K562 (cell line): ENCODE measurements around the gene ADAP1. TPM values are rescaled to one million over a fixed set of nuclear protein-coding genes. Genes with fewer than 3 reads are reported as not detected.

Experiments used
- ATAC-seq: fragments of 200-7000 bp; cut with Tn5 transposase; 3 replicates; pipeline ENCODE4 v1.9.1; 2020; ENCODE audit warnings: moderate library complexity
- BruUV-seq: library from RNA; stranded (reverse); fragments of 400-500 nt; replicated peaks from 2 replicates; lab custom pipeline; 2021; lab: Mats Ljungman, UMichigan
- CTCF ChIA-PET: fragments of 300-600 bp; formaldehyde crosslinking; extraction: SDS; loops from one replicate; lab custom pipeline; 2021; ENCODE audit warnings: low intra/inter-chr PET ratio; lab: Yijun Ruan, JAX
- POLR2A ChIA-PET: fragments of 300-600, 350-650 bp; sonication (Branson Sonifier 250); formaldehyde crosslinking; extraction: SDS; loops from one replicate; lab custom pipeline; 2021; ENCODE audit warnings: antibody characterized with exemption, inconsistent platforms; lab: Yijun Ruan, JAX
- DNase-seq, 4 experiments: peaks; one replicate each; pipeline versions ENCODE4 v3.0.0 to v3.0.0-alpha.2; 2011 to 2018; ENCODE audit warnings: low spot score in 3 of 4, mixed read lengths in 3 of 4; ENCODE audit errors: extremely low read depth in 1 of 4
- FAIRE-seq: peaks from 2 replicates; lab custom pipeline; 2011; peaks lifted over from hg19 to GRCh38; lab: Jason Lieb, UNC
- H2AFZ ChIP-seq: 2 replicates; pipeline ENCODE4 v1.6.0; 2011; ENCODE audit warnings: low read depth, low read length, control low read depth, inconsistent platforms
- H3K27ac ChIP-seq: fragments of 200-600 bp; 3 replicates; pipeline ENCODE4 v1.8.0; 2011; ENCODE audit warnings: low read depth, mild to moderate bottlenecking, control low read depth, inconsistent platforms, low read length, moderate library complexity, mixed read lengths; ENCODE audit errors: extremely low read depth
- H3K27me3 ChIP-seq, 2 experiments: fragments of 300-600 bp in 1 of 2; 2 replicates in 1 of 2; 3 replicates in 1 of 2; pipeline versions ENCODE4 v1.6.0 to v1.8.0; 2011; ENCODE audit warnings: inconsistent platforms in 2 of 2, low read length in 2 of 2, mild to moderate bottlenecking in 1 of 2, mixed read lengths in 1 of 2, moderate library complexity in 1 of 2; ENCODE audit not compliant: control insufficient read depth in 2 of 2, insufficient read depth in 2 of 2
- H3K36me3 ChIP-seq: fragments of 300-600 bp; 3 replicates; pipeline ENCODE4 v1.8.0; 2011; ENCODE audit warnings: mild to moderate bottlenecking, low read length, inconsistent platforms; ENCODE audit not compliant: control insufficient read depth, insufficient read depth
- H3K4me1 ChIP-seq, 2 experiments: fragments of 200-600 bp in 1 of 2; replicated peaks in 1 of 2; 2 replicates in 1 of 2; 3 replicates in 1 of 2; pipeline versions ENCODE4 v1.5.1 to v1.8.0; 2011; ENCODE audit warnings: inconsistent platforms in 2 of 2, low read length in 2 of 2, mild to moderate bottlenecking in 1 of 2, mixed read lengths in 1 of 2, moderate library complexity in 1 of 2; ENCODE audit not compliant: control insufficient read depth in 2 of 2, insufficient read depth in 2 of 2
- H3K4me2 ChIP-seq: 2 replicates; pipeline ENCODE4 v1.6.1; 2011; ENCODE audit warnings: low read length, control low read depth, inconsistent platforms, mixed read lengths; ENCODE audit not compliant: insufficient read depth
- H3K4me3 ChIP-seq: fragments of 200-600 bp; sonication (generic), shearing (Covaris generic); 2 replicates; pipeline ENCODE4 v1.5.1; 2016; ENCODE audit warnings: control low read depth, inconsistent platforms
- H3K79me2 ChIP-seq: fragments of 200-600 bp; 3 replicates; pipeline ENCODE4 v1.8.0; 2011; ENCODE audit warnings: low read length, inconsistent platforms; ENCODE audit not compliant: control insufficient read depth, insufficient read depth
- H3K9ac ChIP-seq, 2 experiments: 2 replicates each; pipeline versions ENCODE4 v1.6.0 to v1.6.1; 2011; ENCODE audit warnings: low read depth in 2 of 2, low read length in 2 of 2, control low read depth in 1 of 2, inconsistent platforms in 1 of 2, mild to moderate bottlenecking in 1 of 2, mixed read lengths in 1 of 2; ENCODE audit not compliant: insufficient read depth in 1 of 2
- H3K9me1 ChIP-seq: one replicate; pipeline ENCODE4 v1.6.0; 2011; ENCODE audit warnings: inconsistent platforms, mild to moderate bottlenecking, low read length, moderate library complexity; ENCODE audit not compliant: control insufficient read depth, insufficient read depth
- H3K9me3 ChIP-seq: replicated peaks from 2 replicates; pipeline ENCODE4 v1.5.1; 2011; ENCODE audit warnings: low read depth, low read length, inconsistent platforms; ENCODE audit not compliant: control insufficient read depth, insufficient read depth
- H4K20me1 ChIP-seq: replicated peaks from 2 replicates; pipeline ENCODE4 v1.6.1; 2011; ENCODE audit warnings: low read length, inconsistent platforms, mixed read lengths; ENCODE audit not compliant: control insufficient read depth, insufficient read depth
- BRCA1 ChIP-seq, 2 experiments: fragments of 450-650 bp in 1 of 2; sonication (generic) in 1 of 2; formaldehyde crosslinking in 1 of 2; IDR thresholded peaks; 2 replicates each; pipeline versions ENCODE4 v1.5.0 to v1.6.1; 2017 to 2020; ENCODE audit warnings: mild to moderate bottlenecking in 1 of 2, missing genetic modification reagents in 1 of 2
- DACH1 ChIP-seq: fragments of 450-650 bp; IDR thresholded peaks from 2 replicates; pipeline ENCODE4 v1.6.1; 2018; ENCODE audit not compliant: partially characterized antibody
- E2F4 ChIP-seq: sonication (generic); formaldehyde crosslinking; IDR thresholded peaks from 2 replicates; pipeline ENCODE4 v1.8.0; 2022; ENCODE audit warnings: mild to moderate bottlenecking, low read depth, missing genetic modification reagents
- EGR1 ChIP-seq: fragments of 450-650 bp; conservative IDR thresholded peaks from 2 replicates; pipeline ENCODE4 v1.6.1; 2017; ENCODE audit warnings: mild to moderate bottlenecking
- GATAD2A ChIP-seq: fragments of 450-650 bp; IDR thresholded peaks from 2 replicates; pipeline ENCODE4 v1.6.1; 2017
- GTF2B ChIP-seq: IDR thresholded peaks from 2 replicates; pipeline ENCODE4 v1.6.1; 2011; ENCODE audit not compliant: insufficient read length; ENCODE audit errors: extremely low read depth
- WGBS: fragments of 100-300 bp; shearing (Covaris generic); methylation state at CpG from one replicate; pipeline ENCODE4 v1.1.6; 2016; ENCODE audit warnings: low coverage, mixed read lengths; ENCODE audit not compliant: insufficient coverage; ENCODE audit errors: missing lambda C conversion rate; 5-methylcytosine and 5-hydroxymethylcytosine counted together
- in situ Hi-C: fragments of 300-500 bp; cut with MboI; formaldehyde crosslinking; loops from 4 replicates; pipeline ENCODE4 v1.15.0; 2018; ENCODE audit warnings: inconsistent platforms, mixed read lengths
- intact Hi-C: fragments of 100-400 bp; cut with micrococcal nuclease; formaldehyde crosslinking; loops from 2 replicates; pipeline ENCODE4 v1.14.2; 2022
- polyA plus RNA-seq, 8 experiments: library from polyadenylated mRNA; depleted of rRNA in 4 of 8; stranded (reverse) in 5 of 8; unstranded in 3 of 8; fragments of >200 nt; fragmentation: Nextera tagmentation in 2 of 8; fragmentation: Illumina TruSeq in 1 of 8; extraction: Ambion mirVana in 2 of 8; extraction: Trizol in 1 of 8; gene quantifications; 2 replicates each; pipeline versions ENCODE4 v1.2.1 to v1.2.3, GENCODE V29; 2011 to 2014; ENCODE audit warnings: inconsistent platforms in 1 of 8, missing spikeins in 1 of 8
- total RNA-seq, 7 experiments: library from RNA; depleted of rRNA in 6 of 7; stranded (reverse); fragments of >200 nt in 6 of 7; fragmentation: Illumina TruSeq in 2 of 7; extraction: Trizol in 2 of 7; gene quantifications; 2 replicates each; pipeline versions ENCODE4 v1.2.1 to v1.2.3, GENCODE V29; 2011 to 2021; ENCODE audit warnings: low replicate concordance in 1 of 7

The ADAP1 gene
- total and polyA plus RNA-seq, 9 of the 15 experiments (the other 6 are each of a cell fraction or from before 2014, with no cell fraction given) = 0.27 to 1.4 (median 0.52) TPM; not detected in 3

- CTCF ChIA-PET = interaction anchor here (0.7 kb wide), 1 partner anchor 192 kb away, joined by 3 read pairs; no protein-coding TSS in a partner anchor
- BruUV-seq = no TSS peak
Observed at GRCh38 chr7:987909-988308, 33.4 kb upstream of the ADAP1 start.

More at GRCh38 chr7:987909-988308, 33.4 kb upstream of the ADAP1 start:
- intact Hi-C loops = no loop called here
- Histone ChIP-seq H3K4me2 (no peak overlapping the region), H3K9me1 (peaks cover 2% of the 10 kb centered on the region), H3K27me3 (peaks cover 5 to 21% of the 10 kb centered on the region in 2 experiments; a peak in 4 of 5 replicates), H3K27ac (no peak overlapping the region), H3K79me2 (no peaks in the 10 kb centered on the region), H4K20me1 (no peaks in the 10 kb centered on the region), H3K9ac (peak overlapping the region in 1 of 2 experiments; percentile 71; a peak in 1 of 4 replicates), H3K9me3 (no peaks in the 10 kb centered on the region), H3K36me3 (no peaks in the 10 kb centered on the region), H3K4me1 (peaks cover 0 to 81% of the 10 kb centered on the region in 2 experiments; a peak in 2 of 5 replicates), H3K4me3 (no peak overlapping the region), H2AFZ (peak overlapping the region; percentile 51; the same call in 1 of the 2 replicates)
- POLR2A ChIA-PET = interaction anchor here (1.1 kb wide), 1 partner anchor 10 kb away, joined by 4 read pairs; no protein-coding TSS in a partner anchor
- no peak for ATAC-seq
- no peak for DNase-seq
- TF ChIP-seq BRCA1 (IDR thresholded peaks at IDR 0.05) (no peak), BRCA1 (CRISPR knock-in tag; IDR thresholded peaks at IDR 0.05) (no peak), E2F4 (CRISPR knock-in tag) (no peak), GATAD2A (no peak), DACH1 (no peak), EGR1 (no peak), GTF2B (no peak)
- FAIRE-seq = no peak
- in situ Hi-C loops = loop anchor here (25.0 kb wide), 1 partner anchor 174 kb away; the partner anchor contains the start of gene ZFAND2A
- WGBS = 19% methylated on average over 3 of the region's 6 CpGs
